B cell (primary cell): Measurements from ENCODE around the gene CFTR.

Experiments used
- EZH2 ChIP-seq: IDR thresholded peaks from 2 replicates; pipeline ENCODE4 v1.6.1; 2012; ENCODE audit warnings: borderline replicate concordance, low read depth, mild to moderate bottlenecking, moderate library complexity, low read length; ENCODE audit not compliant: insufficient read depth, poor library complexity, severe bottlenecking
- TF ChIP-seq, protein P1 (sequence below): fragments of 200-600 bp; IDR thresholded peaks from one replicate; pipeline ENCODE4 v1.8.0; 2022; ENCODE audit warnings: antibody characterized with exemption, mild to moderate bottlenecking

DNA sequence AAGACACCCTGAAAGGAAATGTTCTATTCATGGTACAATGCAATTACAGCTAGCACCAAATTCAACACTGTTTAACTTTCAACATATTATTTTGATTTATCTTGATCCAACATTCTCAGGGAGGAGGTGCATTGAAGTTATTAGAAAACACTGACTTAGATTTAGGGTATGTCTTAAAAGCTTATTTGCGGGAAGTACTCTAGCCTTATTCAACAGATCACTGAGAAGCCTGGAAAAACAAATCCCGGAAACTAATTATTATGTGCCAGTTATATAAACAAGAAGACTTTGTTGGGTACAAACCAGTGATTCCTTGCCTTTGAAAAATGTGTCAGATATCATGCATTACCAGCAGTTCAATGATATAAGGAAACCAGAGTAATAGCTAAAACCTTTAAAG lies 160.1 kb downstream of the CFTR start:
- TF ChIP-seq, protein P1, sequence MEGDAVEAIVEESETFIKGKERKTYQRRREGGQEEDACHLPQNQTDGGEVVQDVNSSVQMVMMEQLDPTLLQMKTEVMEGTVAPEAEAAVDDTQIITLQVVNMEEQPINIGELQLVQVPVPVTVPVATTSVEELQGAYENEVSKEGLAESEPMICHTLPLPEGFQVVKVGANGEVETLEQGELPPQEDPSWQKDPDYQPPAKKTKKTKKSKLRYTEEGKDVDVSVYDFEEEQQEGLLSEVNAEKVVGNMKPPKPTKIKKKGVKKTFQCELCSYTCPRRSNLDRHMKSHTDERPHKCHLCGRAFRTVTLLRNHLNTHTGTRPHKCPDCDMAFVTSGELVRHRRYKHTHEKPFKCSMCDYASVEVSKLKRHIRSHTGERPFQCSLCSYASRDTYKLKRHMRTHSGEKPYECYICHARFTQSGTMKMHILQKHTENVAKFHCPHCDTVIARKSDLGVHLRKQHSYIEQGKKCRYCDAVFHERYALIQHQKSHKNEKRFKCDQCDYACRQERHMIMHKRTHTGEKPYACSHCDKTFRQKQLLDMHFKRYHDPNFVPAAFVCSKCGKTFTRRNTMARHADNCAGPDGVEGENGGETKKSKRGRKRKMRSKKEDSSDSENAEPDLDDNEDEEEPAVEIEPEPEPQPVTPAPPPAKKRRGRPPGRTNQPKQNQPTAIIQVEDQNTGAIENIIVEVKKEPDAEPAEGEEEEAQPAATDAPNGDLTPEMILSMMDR = no peak
- TF ChIP-seq EZH2 = no peak
